Neural cell (in vitro differentiated cells): Measurements from ENCODE around the gene LPP. TPM values are rescaled to one million over a fixed set of nuclear protein-coding genes. Genes with fewer than 3 reads are reported as not detected.

Source experiments
- H2AFZ ChIP-seq: fragments of 200-600, 300-800 bp; sonication (generic), shearing (Covaris generic); 2 replicates; pipeline ENCODE4 v1.6.0; 2014; ENCODE audit warnings: low read depth, mild to moderate bottlenecking, antibody characterized with exemption, low read length, moderate library complexity
- H3F3A ChIP-seq: fragments of 200-600 bp; shearing (Covaris generic); 2 replicates; pipeline ENCODE4 v1.6.1; 2016; ENCODE audit warnings: mild to moderate bottlenecking, moderate library complexity, mixed read lengths, antibody characterized with exemption, low read length; ENCODE audit not compliant: insufficient read depth, poor library complexity, severe bottlenecking
- H3K27ac ChIP-seq: fragments of 200-600, 300-800 bp; sonication (generic), shearing (Covaris generic); 2 replicates; pipeline ENCODE4 v1.5.1; 2014; ENCODE audit warnings: mild to moderate bottlenecking, low read length, moderate library complexity
- H3K27me3 ChIP-seq: fragments of 300-800, 200-600 bp; sonication (generic), shearing (Covaris generic); 2 replicates; pipeline ENCODE4 v1.6.0; 2014; ENCODE audit warnings: mild to moderate bottlenecking, low read depth, low read length, moderate library complexity; ENCODE audit not compliant: insufficient read depth
- H3K36me3 ChIP-seq: fragments of 300-800, 200-600 bp; sonication (generic), shearing (Covaris generic); 2 replicates; pipeline ENCODE4 v1.5.1; 2014; ENCODE audit warnings: mild to moderate bottlenecking, antibody characterized with exemption, low read length, moderate library complexity; ENCODE audit not compliant: insufficient read depth
- H3K4me2 ChIP-seq: fragments of 300-800, 200-600 bp; sonication (generic), shearing (Covaris generic); 2 replicates; pipeline ENCODE4 v1.6.0; 2014; ENCODE audit warnings: mild to moderate bottlenecking, low read length
- H3K4me3 ChIP-seq: fragments of 300-800, 200-600 bp; sonication (generic), shearing (Covaris generic); 2 replicates; pipeline ENCODE4 v1.5.1; 2014; ENCODE audit warnings: mild to moderate bottlenecking, low read length, moderate library complexity
- H3K79me2 ChIP-seq: fragments of 200-600 bp; shearing (Covaris generic); replicated peaks from 2 replicates; pipeline ENCODE4 v1.6.0; 2014; ENCODE audit warnings: mild to moderate bottlenecking, low read length, moderate library complexity; ENCODE audit not compliant: insufficient read depth
- H3K9ac ChIP-seq: fragments of 300-800, 200-600 bp; sonication (generic), shearing (Covaris generic); 2 replicates; pipeline ENCODE4 v1.6.1; 2016; ENCODE audit warnings: mild to moderate bottlenecking, low read length, mixed read lengths
- H3K9me2 ChIP-seq: fragments of 200-600 bp; shearing (Covaris generic); 2 replicates; pipeline ENCODE4 v1.6.1; 2016; ENCODE audit warnings: mild to moderate bottlenecking, low read length, mixed read lengths; ENCODE audit not compliant: insufficient read depth
- H3K9me3 ChIP-seq: fragments of 200-600, 300-800 bp; sonication (generic), shearing (Covaris generic); 2 replicates; pipeline ENCODE4 v1.6.1; 2016; ENCODE audit warnings: mild to moderate bottlenecking, mixed run types, low read length, moderate library complexity, mixed read lengths
- H4K20me1 ChIP-seq: fragments of 200-600 bp; shearing (Covaris generic); 2 replicates; pipeline ENCODE4 v1.6.1; 2016; ENCODE audit warnings: mild to moderate bottlenecking, mixed run types; ENCODE audit not compliant: insufficient read depth
- EP300 ChIP-seq: fragments of 450-650 bp; conservative IDR thresholded peaks from 2 replicates; pipeline ENCODE4 v1.6.1; 2014; ENCODE audit warnings: antibody characterized with exemption, mild to moderate bottlenecking, moderate library complexity; ENCODE audit not compliant: poor library complexity, severe bottlenecking
- EZH2 ChIP-seq: fragments of 200-600, 300-800 bp; shearing (Covaris generic), sonication (generic); IDR thresholded peaks from 2 replicates; pipeline ENCODE4 v1.6.1; 2014; ENCODE audit warnings: antibody characterized with exemption, low read length, borderline replicate concordance, mild to moderate bottlenecking; ENCODE audit not compliant: insufficient read depth, poor library complexity, severe bottlenecking
- MXI1 ChIP-seq: fragments of 450-650 bp; conservative IDR thresholded peaks from 2 replicates; pipeline ENCODE4 v1.6.1; 2014; ENCODE audit warnings: antibody characterized with exemption, mild to moderate bottlenecking; ENCODE audit not compliant: poor library complexity, severe bottlenecking
- POLR2AphosphoS5 ChIP-seq: IDR thresholded peaks from 2 replicates; pipeline ENCODE4 v1.6.1; 2012
- RAD21 ChIP-seq: fragments of 450-650 bp; conservative IDR thresholded peaks from 2 replicates; pipeline ENCODE4 v1.6.1; 2014; ENCODE audit warnings: antibody characterized with exemption, mild to moderate bottlenecking, moderate library complexity
- REST ChIP-seq: IDR thresholded peaks from 2 replicates; pipeline ENCODE4 v1.6.1; 2012; ENCODE audit warnings: borderline replicate concordance
- SMC3 ChIP-seq: fragments of 450-650 bp; conservative IDR thresholded peaks from 2 replicates; pipeline ENCODE4 v1.6.1; 2014; ENCODE audit warnings: antibody characterized with exemption, mild to moderate bottlenecking, moderate library complexity; ENCODE audit not compliant: poor library complexity
- TAF1 ChIP-seq: IDR thresholded peaks from 2 replicates; pipeline ENCODE4 v1.6.1; 2012; ENCODE audit warnings: low read depth
- polyA plus RNA-seq: library from polyadenylated mRNA; depleted of rRNA; stranded (reverse); fragments of >200 nt; gene quantifications from 2 replicates; pipeline ENCODE4 v1.2.3, GENCODE V29; 2014
- TF ChIP-seq, protein P1 (sequence below): fragments of 450-650 bp; IDR thresholded peaks from 2 replicates; pipeline ENCODE4 v1.5.1; 2014; ENCODE audit warnings: antibody characterized with exemption, mild to moderate bottlenecking, moderate library complexity; ENCODE audit not compliant: poor library complexity, severe bottlenecking

Gene LPP
- polyA plus RNA-seq, 1 donor from 2014 or later: 3.0 TPM

DNA sequence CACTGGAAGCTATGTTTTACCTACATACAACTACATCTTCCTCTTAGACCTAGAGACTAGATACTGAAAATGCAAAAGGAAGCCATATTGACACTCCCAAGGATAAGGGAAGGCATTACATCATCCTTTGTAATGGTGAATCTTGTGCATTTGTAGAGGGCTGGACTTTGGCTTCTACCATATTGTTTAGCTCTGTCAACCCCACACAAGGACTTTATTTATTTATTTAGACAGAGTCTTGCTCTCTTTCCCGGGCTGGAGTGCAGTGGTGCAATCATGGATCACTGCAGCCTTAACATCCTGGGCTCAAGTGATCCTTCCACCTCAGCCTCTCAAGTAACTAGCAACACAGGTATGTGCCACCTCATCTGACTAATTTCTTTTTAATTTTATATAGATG lies 686.3 kb downstream of the LPP start:
- Histone ChIP-seq H3K27ac (no peak overlapping the region), H3K9me2 (no peaks in the 10 kb centered on the region), H3K79me2 (no peaks in the 10 kb centered on the region), H4K20me1 (no peaks in the 10 kb centered on the region), H3K4me3 (no peak overlapping the region), H3F3A (no peaks in the 10 kb centered on the region), H3K4me2 (no peak overlapping the region), H3K9me3 (no peaks in the 10 kb centered on the region), H3K27me3 (no peaks in the 10 kb centered on the region), H3K36me3 (no peaks in the 10 kb centered on the region), H2AFZ (no peak overlapping the region), H3K9ac (no peak overlapping the region)
- TF ChIP-seq POLR2AphosphoS5: no peak
- no peak for TF ChIP-seq SMC3
- TF ChIP-seq TAF1: no peak
- TF ChIP-seq EP300: no peak
- TF ChIP-seq, protein P1, sequence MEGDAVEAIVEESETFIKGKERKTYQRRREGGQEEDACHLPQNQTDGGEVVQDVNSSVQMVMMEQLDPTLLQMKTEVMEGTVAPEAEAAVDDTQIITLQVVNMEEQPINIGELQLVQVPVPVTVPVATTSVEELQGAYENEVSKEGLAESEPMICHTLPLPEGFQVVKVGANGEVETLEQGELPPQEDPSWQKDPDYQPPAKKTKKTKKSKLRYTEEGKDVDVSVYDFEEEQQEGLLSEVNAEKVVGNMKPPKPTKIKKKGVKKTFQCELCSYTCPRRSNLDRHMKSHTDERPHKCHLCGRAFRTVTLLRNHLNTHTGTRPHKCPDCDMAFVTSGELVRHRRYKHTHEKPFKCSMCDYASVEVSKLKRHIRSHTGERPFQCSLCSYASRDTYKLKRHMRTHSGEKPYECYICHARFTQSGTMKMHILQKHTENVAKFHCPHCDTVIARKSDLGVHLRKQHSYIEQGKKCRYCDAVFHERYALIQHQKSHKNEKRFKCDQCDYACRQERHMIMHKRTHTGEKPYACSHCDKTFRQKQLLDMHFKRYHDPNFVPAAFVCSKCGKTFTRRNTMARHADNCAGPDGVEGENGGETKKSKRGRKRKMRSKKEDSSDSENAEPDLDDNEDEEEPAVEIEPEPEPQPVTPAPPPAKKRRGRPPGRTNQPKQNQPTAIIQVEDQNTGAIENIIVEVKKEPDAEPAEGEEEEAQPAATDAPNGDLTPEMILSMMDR: no peak
- no peak for TF ChIP-seq EZH2
- TF ChIP-seq REST: no peak
- TF ChIP-seq MXI1: no peak
- TF ChIP-seq RAD21: no peak

DNA sequence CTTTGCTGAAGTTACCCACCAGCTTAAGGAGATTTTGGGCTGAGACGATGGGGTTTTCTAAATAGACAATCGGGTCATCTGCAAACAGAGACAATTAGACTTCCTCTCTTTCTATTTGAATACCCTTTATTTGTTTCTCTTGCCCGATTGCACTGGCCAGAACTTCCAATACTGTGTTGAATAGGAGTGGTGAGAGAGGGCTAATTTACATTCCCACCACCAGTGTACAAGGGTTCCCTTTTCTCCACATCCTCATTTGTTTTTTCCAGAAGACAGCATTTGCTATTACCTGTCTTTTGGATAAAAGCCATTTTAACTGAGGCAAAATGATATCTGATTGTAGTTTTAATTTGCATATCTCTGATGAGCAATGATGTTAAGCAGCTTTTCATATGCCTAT lies 687.9 kb downstream of the LPP start:
- TF ChIP-seq TAF1: no peak
- no peak for TF ChIP-seq POLR2AphosphoS5
- no peak for TF ChIP-seq REST
- no peak for TF ChIP-seq EZH2
- no peak for TF ChIP-seq MXI1
- TF ChIP-seq, protein P1: no peak
- TF ChIP-seq SMC3: no peak
- TF ChIP-seq RAD21: no peak
- TF ChIP-seq EP300: no peak
- no peaks in the 10 kb centered on the region for H4K20me1 ChIP-seq
- H3K79me2 ChIP-seq: no peaks in the 10 kb centered on the region
- no peak overlapping the region for H3K9ac ChIP-seq
- H3K4me3 ChIP-seq: no peak overlapping the region
- no peaks in the 10 kb centered on the region for H3K36me3 ChIP-seq
- no peaks in the 10 kb centered on the region for H3K9me2 ChIP-seq
- H3K27ac ChIP-seq: no peak overlapping the region
- H3K27me3 ChIP-seq: no peaks in the 10 kb centered on the region
- no peak overlapping the region for H2AFZ ChIP-seq
- H3K4me2 ChIP-seq: no peak overlapping the region
- H3F3A ChIP-seq: no peaks in the 10 kb centered on the region
- H3K9me3 ChIP-seq: no peaks in the 10 kb centered on the region
